Karpas-422 (cell line): ENCODE measurements around the gene GALM. TPM values are rescaled to one million over a fixed set of nuclear protein-coding genes. Genes with fewer than 3 reads are reported as not detected.
"Not testable (repeated sequence)": the region's sequence is repeated elsewhere in the genome, so short reads cannot be mapped to it uniquely, and the experiment has no call there.

Experiments used
- DNase-seq: peaks from one replicate; pipeline ENCODE4 v3.0.0-alpha.2; 2015
- H2AFZ ChIP-seq: fragments of 200-600 bp; sonication (generic); 2 replicates; pipeline ENCODE4 v1.6.1; 2014; ENCODE audit warnings: antibody characterized with exemption, low read length, mixed read lengths
- H3K27ac ChIP-seq: fragments of 200-600 bp; sonication (generic); 2 replicates; pipeline ENCODE4 v1.5.1; 2014; ENCODE audit warnings: mild to moderate bottlenecking, low read length, moderate library complexity
- H3K27me3 ChIP-seq: fragments of 200-600 bp; sonication (generic); 2 replicates; pipeline ENCODE4 v1.6.1; 2014; ENCODE audit warnings: low read length, mixed read lengths
- H3K36me3 ChIP-seq: fragments of 200-600 bp; sonication (generic); 2 replicates; pipeline ENCODE4 v1.6.1; 2014; ENCODE audit warnings: low read length, mixed read lengths; ENCODE audit not compliant: insufficient read depth
- H3K4me1 ChIP-seq: fragments of 200-600 bp; sonication (generic); 2 replicates; pipeline ENCODE4 v1.6.1; 2014; ENCODE audit warnings: mild to moderate bottlenecking, low read length, mixed read lengths
- H3K4me2 ChIP-seq: fragments of 200-600 bp; sonication (generic); 2 replicates; pipeline ENCODE4 v1.6.1; 2014; ENCODE audit warnings: low read length, low read depth, mild to moderate bottlenecking; ENCODE audit not compliant: poor library complexity, severe bottlenecking
- H3K4me3 ChIP-seq: fragments of 200-600 bp; sonication (generic); 2 replicates; pipeline ENCODE4 v1.5.1; 2014; ENCODE audit warnings: mild to moderate bottlenecking, antibody characterized with exemption, low read length, mixed read lengths
- H3K79me2 ChIP-seq: fragments of 200-600 bp; sonication (generic); 2 replicates; pipeline ENCODE4 v1.6.1; 2014; ENCODE audit warnings: mild to moderate bottlenecking, low read length, mixed read lengths
- H3K9ac ChIP-seq: fragments of 200-600 bp; sonication (generic); 2 replicates; pipeline ENCODE4 v1.6.0; 2014; ENCODE audit warnings: low read length
- H3K9me2 ChIP-seq: fragments of 200-600 bp; sonication (generic), shearing (Covaris generic); replicated peaks from 2 replicates; pipeline ENCODE4 v1.6.0; 2014; ENCODE audit warnings: mild to moderate bottlenecking, low read length, moderate library complexity; ENCODE audit not compliant: insufficient read depth
- H3K9me3 ChIP-seq: fragments of 300-700, 200-600 bp; sonication (generic); 2 replicates; pipeline ENCODE4 v1.6.1; 2014; ENCODE audit warnings: low read length, mixed read lengths
- H4K20me1 ChIP-seq: fragments of 200-600 bp; sonication (generic); 2 replicates; pipeline ENCODE4 v1.6.1; 2014; ENCODE audit warnings: mild to moderate bottlenecking, antibody characterized with exemption, low read length, low read depth; ENCODE audit not compliant: insufficient read depth
- total RNA-seq: library from RNA; depleted of rRNA; stranded (reverse); fragments of >200 nt; shearing (Covaris generic); gene quantifications from 2 replicates; pipeline ENCODE4 v1.2.3, GENCODE V29; 2014; ENCODE audit warnings: low replicate concordance

GALM gene
- total RNA-seq, 1 experiment from 2014 or later: 11.9 TPM

DNA sequence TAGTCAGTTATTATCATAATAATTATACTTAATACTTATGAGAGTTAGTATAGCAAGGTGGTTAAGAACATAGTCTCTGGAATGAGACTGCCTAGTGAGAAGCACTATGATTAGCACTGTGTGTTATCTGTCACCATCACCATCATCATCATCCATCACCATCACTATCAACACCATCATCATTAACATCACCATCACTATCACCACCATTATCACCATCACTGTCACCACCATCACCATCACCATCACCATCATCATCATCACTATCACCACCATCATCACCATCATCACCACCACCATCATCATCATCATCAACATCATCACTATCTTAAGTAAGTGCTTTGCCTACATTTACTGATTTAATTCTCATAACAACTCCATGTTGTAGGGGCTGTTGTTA, 45.6 kb downstream of the GALM start:
- H3K4me2 ChIP-seq: no peak overlapping the region
- no peaks in the 10 kb centered on the region for H3K9me3 ChIP-seq
- no peak overlapping the region for H3K4me3 ChIP-seq
- no peak overlapping the region for H2AFZ ChIP-seq
- DNase-seq: no peak
- peaks cover 20% of the 10 kb centered on the region for H3K4me1 ChIP-seq
- H3K27me3 ChIP-seq: no peaks in the 10 kb centered on the region
- H3K79me2 ChIP-seq: no peaks in the 10 kb centered on the region
- H3K9me2 ChIP-seq: no peaks in the 10 kb centered on the region
- no peaks in the 10 kb centered on the region for H4K20me1 ChIP-seq
- H3K9ac ChIP-seq: no peak overlapping the region
- no peaks in the 10 kb centered on the region for H3K36me3 ChIP-seq
- no peak overlapping the region for H3K27ac ChIP-seq

DNA sequence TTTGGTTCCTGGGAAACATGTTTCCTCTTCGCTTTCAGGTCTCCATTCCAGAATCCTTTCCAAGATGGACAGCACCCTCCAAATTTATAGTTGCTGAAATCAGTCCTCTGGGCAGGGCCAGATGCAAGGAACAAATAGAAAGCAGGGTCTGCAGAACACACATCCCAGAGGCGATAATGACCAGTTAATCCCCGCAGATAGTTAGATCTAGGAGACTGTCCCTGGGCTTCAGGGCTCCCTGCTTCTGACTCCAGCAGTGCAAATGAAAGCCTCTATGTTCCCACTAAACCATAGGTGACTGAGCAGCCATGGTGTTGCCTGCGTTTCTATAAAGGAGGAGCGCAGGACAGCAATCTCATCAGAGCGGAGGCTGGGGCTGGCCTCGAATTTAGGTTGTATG, 46.5 kb downstream of the GALM start:
- H4K20me1 ChIP-seq: no peaks in the 10 kb centered on the region
- no peak for DNase-seq
- no peak overlapping the region for H3K27ac ChIP-seq
- no peak overlapping the region for H3K9ac ChIP-seq
- no peak overlapping the region for H3K4me3 ChIP-seq
- no peaks in the 10 kb centered on the region for H3K9me3 ChIP-seq
- no peaks in the 10 kb centered on the region for H3K36me3 ChIP-seq
- H3K4me2 ChIP-seq: no peak overlapping the region
- H3K79me2 ChIP-seq: no peaks in the 10 kb centered on the region
- H2AFZ ChIP-seq: no peak overlapping the region
- H3K27me3 ChIP-seq: no peaks in the 10 kb centered on the region
- peaks cover 20% of the 10 kb centered on the region for H3K4me1 ChIP-seq
- H3K9me2 ChIP-seq: no peaks in the 10 kb centered on the region

- H3K9ac ChIP-seq: no peak overlapping the region
- no peak overlapping the region for H3K4me2 ChIP-seq
- H3K36me3 ChIP-seq: no peaks in the 10 kb centered on the region
- no peak overlapping the region for H3K27ac ChIP-seq
- H4K20me1 ChIP-seq: no peaks in the 10 kb centered on the region
- no peak for DNase-seq
- H3K4me1 ChIP-seq: peaks cover 20% of the 10 kb centered on the region
- H3K79me2 ChIP-seq: no peaks in the 10 kb centered on the region
- no peak overlapping the region for H3K4me3 ChIP-seq
- H3K9me3 ChIP-seq: no peaks in the 10 kb centered on the region
- H3K27me3 ChIP-seq: no peaks in the 10 kb centered on the region
- no peaks in the 10 kb centered on the region for H3K9me2 ChIP-seq
- no peak overlapping the region for H2AFZ ChIP-seq
These were observed 47.0 kb downstream of the GALM start for GRCh38 chr2:38712871-38713270.

DNA sequence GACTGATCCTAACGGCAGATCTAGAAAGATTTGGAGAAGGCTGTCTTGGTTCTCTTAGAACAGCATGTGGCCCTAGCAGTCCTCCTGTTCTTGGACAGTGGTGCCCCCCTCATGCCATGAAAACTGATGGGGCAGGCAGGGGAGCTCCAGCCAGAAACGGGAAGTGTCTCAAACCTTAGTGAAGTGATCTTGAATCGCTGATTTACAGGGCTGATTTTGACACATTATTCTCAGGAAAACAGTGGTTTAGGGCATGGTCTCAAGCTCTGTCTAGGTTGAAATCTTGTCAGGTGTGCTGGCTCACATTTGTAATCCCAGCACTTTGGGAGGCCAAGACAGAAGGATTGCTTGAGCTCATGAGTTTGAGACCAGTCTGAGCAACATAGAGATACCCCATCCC, 47.4 kb downstream of the GALM start:
- H3K27ac ChIP-seq: no peak overlapping the region

GRCh38 chr2:38714941-38715340, 49.0 kb downstream of the GALM start:
- H2AFZ ChIP-seq, H3K4me1 ChIP-seq, H3K79me2 ChIP-seq, H4K20me1 ChIP-seq, H3K9ac ChIP-seq, H3K9me3 ChIP-seq, H3K36me3 ChIP-seq, H3K27me3 ChIP-seq, DNase-seq, H3K27ac ChIP-seq, H3K9me2 ChIP-seq, H3K4me2 ChIP-seq, H3K4me3 ChIP-seq: not testable (repeated sequence)

More for the DNA sequence above, 47.4 kb downstream of the GALM start:
- no peaks in the 10 kb centered on the region for H3K79me2 ChIP-seq
- no peaks in the 10 kb centered on the region for H3K9me2 ChIP-seq
- H4K20me1 ChIP-seq: no peaks in the 10 kb centered on the region
- H3K4me2 ChIP-seq: no peak overlapping the region
- peaks cover 19% of the 10 kb centered on the region for H3K4me1 ChIP-seq
- no peaks in the 10 kb centered on the region for H3K27me3 ChIP-seq
- H3K9me3 ChIP-seq: no peaks in the 10 kb centered on the region
- no peak overlapping the region for H2AFZ ChIP-seq
- no peak overlapping the region for H3K9ac ChIP-seq
- DNase-seq: no peak
- H3K36me3 ChIP-seq: no peaks in the 10 kb centered on the region
- H3K4me3 ChIP-seq: no peak overlapping the region

DNA sequence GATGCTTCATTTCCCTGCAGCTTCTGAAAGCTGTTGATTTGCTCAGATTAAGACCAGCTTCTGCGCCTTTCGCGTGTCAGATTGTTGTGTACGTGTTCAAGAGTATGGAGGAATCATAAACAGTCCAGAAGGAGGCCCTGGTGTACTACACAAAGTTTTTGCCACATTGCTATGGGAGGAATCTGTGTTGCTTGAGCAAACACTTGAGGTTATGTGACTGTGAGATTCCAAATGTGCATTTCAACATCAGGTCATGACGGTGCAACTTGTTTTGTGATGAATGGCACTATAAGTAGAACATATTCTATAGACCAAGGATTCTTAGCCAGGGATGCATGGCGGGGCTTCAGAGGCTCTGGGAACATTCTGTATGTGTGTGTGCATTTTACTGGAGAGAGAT, 50.3 kb downstream of the GALM start:
- no peak overlapping the region for H2AFZ ChIP-seq
- no peaks in the 10 kb centered on the region for H3K9me3 ChIP-seq
- no peaks in the 10 kb centered on the region for H4K20me1 ChIP-seq
- no peak overlapping the region for H3K4me3 ChIP-seq
- DNase-seq: no peak
- H3K27ac ChIP-seq: no peak overlapping the region
- peaks cover 9% of the 10 kb centered on the region for H3K4me1 ChIP-seq
- no peaks in the 10 kb centered on the region for H3K36me3 ChIP-seq
- no peaks in the 10 kb centered on the region for H3K9me2 ChIP-seq
- no peak overlapping the region for H3K4me2 ChIP-seq
- H3K27me3 ChIP-seq: no peaks in the 10 kb centered on the region
- H3K79me2 ChIP-seq: no peaks in the 10 kb centered on the region
- H3K9ac ChIP-seq: no peak overlapping the region

GRCh38 chr2:38718601-38719000, 52.7 kb downstream of the GALM start:
- H3K9me3 ChIP-seq: no peaks in the 10 kb centered on the region
- no peak overlapping the region for H3K27ac ChIP-seq
- no peaks in the 10 kb centered on the region for H3K79me2 ChIP-seq
- H3K36me3 ChIP-seq: no peaks in the 10 kb centered on the region
- peaks cover 22% of the 10 kb centered on the region for H3K4me1 ChIP-seq
- H3K9ac ChIP-seq: no peak overlapping the region
- H4K20me1 ChIP-seq: no peaks in the 10 kb centered on the region
- no peaks in the 10 kb centered on the region for H3K27me3 ChIP-seq
- no peak overlapping the region for H3K4me2 ChIP-seq
- no peaks in the 10 kb centered on the region for H3K9me2 ChIP-seq
- H3K4me3 ChIP-seq: no peak overlapping the region
- no peak for DNase-seq
- H2AFZ ChIP-seq: no peak overlapping the region

DNA sequence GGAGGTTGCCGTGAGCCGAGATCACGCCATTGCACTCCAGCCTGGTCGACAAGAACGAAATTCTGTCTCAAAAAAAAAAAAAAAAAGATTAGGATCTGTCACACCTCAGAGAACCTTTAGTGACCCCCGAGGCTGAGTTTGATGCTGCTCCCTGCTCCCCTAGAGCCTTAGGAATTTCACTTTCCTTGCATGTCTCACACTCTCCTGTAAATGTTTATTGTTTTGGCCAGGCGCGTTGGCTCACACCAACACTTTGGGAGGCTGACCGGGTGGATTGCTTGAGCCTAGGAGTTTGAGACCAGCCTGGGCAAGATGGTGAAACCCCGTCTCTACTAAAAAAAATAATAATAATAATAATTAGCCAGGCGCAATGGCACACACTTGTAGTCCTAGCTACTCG, 53.8 kb downstream of the GALM start:
- no peaks in the 10 kb centered on the region for H3K9me2 ChIP-seq
- no peak overlapping the region for H3K4me3 ChIP-seq
- H3K27me3 ChIP-seq: no peaks in the 10 kb centered on the region
- no peaks in the 10 kb centered on the region for H3K9me3 ChIP-seq
- no peak overlapping the region for H3K27ac ChIP-seq
- H3K9ac ChIP-seq: no peak overlapping the region
- H3K4me1 ChIP-seq: peaks cover 22% of the 10 kb centered on the region
- no peaks in the 10 kb centered on the region for H3K36me3 ChIP-seq
- H4K20me1 ChIP-seq: no peaks in the 10 kb centered on the region
- no peak overlapping the region for H3K4me2 ChIP-seq
- DNase-seq: no peak
- H2AFZ ChIP-seq: no peak overlapping the region
- H3K79me2 ChIP-seq: no peaks in the 10 kb centered on the region

DNA sequence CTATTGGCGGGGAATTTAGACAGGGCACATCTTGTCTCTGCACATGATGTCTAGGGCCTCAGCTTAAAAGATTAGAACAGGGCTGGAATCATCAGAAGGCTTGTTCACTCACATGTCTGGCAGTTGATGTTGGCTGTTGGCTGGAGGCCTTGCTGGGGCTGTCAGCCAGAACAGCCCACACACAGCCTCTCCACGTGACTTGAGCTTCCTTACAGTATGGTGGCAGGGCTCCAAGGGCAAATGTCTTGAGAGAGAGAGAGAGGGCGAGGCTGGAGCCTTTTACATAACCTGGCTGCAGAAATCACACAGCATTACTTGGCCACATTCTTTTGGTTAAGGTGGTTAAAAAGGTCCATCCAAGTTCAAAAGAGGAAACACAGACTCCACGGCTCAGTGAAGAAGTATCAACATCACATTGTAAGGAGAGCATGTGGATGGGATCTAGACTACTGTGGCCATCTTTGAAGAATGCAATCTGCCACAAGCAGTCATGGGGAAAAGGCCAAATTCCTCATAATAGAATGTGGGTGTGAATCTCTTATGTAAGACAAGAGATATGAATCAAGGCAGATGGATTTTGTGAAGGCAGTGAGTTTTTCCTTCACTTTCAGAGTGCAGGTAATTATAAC, 54.8 kb downstream of the GALM start:
- H3K4me1 ChIP-seq: peaks cover 25% of the 10 kb centered on the region
- no peaks in the 10 kb centered on the region for H3K79me2 ChIP-seq
- H4K20me1 ChIP-seq: no peaks in the 10 kb centered on the region
- no peak overlapping the region for H2AFZ ChIP-seq
- H3K27me3 ChIP-seq: no peaks in the 10 kb centered on the region
- no peak overlapping the region for H3K9ac ChIP-seq
- no peak overlapping the region for H3K4me3 ChIP-seq
- H3K9me2 ChIP-seq: no peaks in the 10 kb centered on the region
- H3K27ac ChIP-seq: no peak overlapping the region
- no peak overlapping the region for H3K4me2 ChIP-seq
- no peaks in the 10 kb centered on the region for H3K36me3 ChIP-seq
- no peak for DNase-seq
- no peaks in the 10 kb centered on the region for H3K9me3 ChIP-seq
